Thyroid gland (tissue), 4 donors: ENCODE results near the gene MTCP1. TPM values are rescaled to one million over a fixed set of nuclear protein-coding genes. Genes with fewer than 3 reads are reported as not detected.

Source experiments
- DNase-seq, 2 donors: peaks; one replicate each; pipeline ENCODE4 v3.0.0-alpha.2; 2019
- H3K27ac ChIP-seq, 3 donors: fragments of 200-600 bp; sonication (generic); 1 replicate in 2 of 3; 2 replicates in 1 of 3; pipeline ENCODE4 v1.5.1; 2016 to 2019; ENCODE audit warnings: mild to moderate bottlenecking in 1 of 3, moderate library complexity in 1 of 3
- H3K27me3 ChIP-seq: fragments of 200-600 bp; sonication (generic); one replicate; pipeline ENCODE4 v1.5.1; 2019
- H3K36me3 ChIP-seq, 2 donors: fragments of 200-600 bp; sonication (generic); one replicate each; pipeline ENCODE4 v1.5.1; 2016 to 2019
- H3K4me1 ChIP-seq, 2 donors: fragments of 200-600 bp; sonication (generic); one replicate each; pipeline ENCODE4 v1.5.1; 2017 to 2019
- H3K4me3 ChIP-seq, 3 donors: fragments of 200-600 bp; sonication (generic); replicated peaks in 1 of 3; 1 replicate in 2 of 3; 2 replicates in 1 of 3; pipeline ENCODE4 v1.5.1; 2016; ENCODE audit warnings: mild to moderate bottlenecking in 1 of 3
- H3K9me3 ChIP-seq: fragments of 200-600 bp; sonication (generic); one replicate; pipeline ENCODE4 v1.5.1; 2017
- POLR2A ChIP-seq, 2 donors: fragments of 450-650 bp; IDR thresholded peaks; one replicate each; pipeline ENCODE4 v1.6.1; 2017; ENCODE audit warnings: antibody characterized with exemption in 2 of 2, mild to moderate bottlenecking in 2 of 2, moderate library complexity in 1 of 2
- WGBS, 2 donors: methylation state at CpG; one replicate each; pipeline ENCODE4 v1.1.5; 2017; 5-methylcytosine and 5-hydroxymethylcytosine counted together
- intact Hi-C: fragments of 100-400 bp; cut with DNase I; formaldehyde crosslinking; loops from one replicate; pipeline ENCODE4 v1.15.1; 2023
- total RNA-seq, 4 donors: library from RNA; depleted of rRNA; stranded (reverse); fragments of >200 nt; gene quantifications; one replicate each; pipeline ENCODE4 v1.2.3, GENCODE V29; 2016
- TF ChIP-seq, protein P1 (sequence below), 6 experiments: fragments of 200-600 bp in 3 of 6; fragments of 450-650 bp in 3 of 6; sonication (generic) in 3 of 6; IDR thresholded peaks; one replicate each; pipeline ENCODE4 v1.5.1; 2016 to 2019; ENCODE audit warnings: antibody characterized with exemption in 6 of 6, mild to moderate bottlenecking in 2 of 6, inconsistent platforms in 1 of 6, moderate library complexity in 1 of 6

Gene MTCP1
- total RNA-seq, 4 donors from 2014 or later = 0.78 to 4.3 (median 0.92) TPM

DNA sequence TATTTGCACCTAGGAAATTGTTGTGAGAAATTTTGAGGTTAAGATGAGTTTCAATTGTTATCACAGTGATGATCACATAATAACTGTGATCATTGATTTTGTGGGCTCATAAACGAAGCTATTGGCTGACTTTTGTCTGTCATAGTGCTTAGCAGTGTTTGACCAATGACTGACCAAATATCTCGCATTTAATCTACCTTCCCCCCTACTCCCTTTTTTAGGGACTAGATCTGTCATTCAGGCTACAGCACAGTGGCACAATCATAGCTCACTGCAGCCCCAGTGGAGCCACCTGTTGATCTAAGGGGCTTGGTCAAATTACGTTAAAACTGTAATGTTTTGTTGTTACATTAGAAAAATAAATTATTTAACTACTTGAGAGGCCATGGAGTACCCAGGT lies 42.8 kb downstream of the MTCP1 start:
- H3K9me3 ChIP-seq = no peaks in the 10 kb centered on the region
- peak overlapping the region in 2 of 3 donors; percentile 43 to 49 for H3K4me3 ChIP-seq
- DNase-seq = no peak
- H3K4me1 ChIP-seq = no peaks in the 10 kb centered on the region
- H3K27ac ChIP-seq = peak overlapping the region; percentile 84 to 95 (median 93)
- intact Hi-C loops = no loop called here
- H3K36me3 ChIP-seq = no peaks in the 10 kb centered on the region
- H3K27me3 ChIP-seq = no peaks in the 10 kb centered on the region
- WGBS, 2 donors = 23% methylated on average over 3 of the region's 3 CpGs
- TF ChIP-seq, protein P1, sequence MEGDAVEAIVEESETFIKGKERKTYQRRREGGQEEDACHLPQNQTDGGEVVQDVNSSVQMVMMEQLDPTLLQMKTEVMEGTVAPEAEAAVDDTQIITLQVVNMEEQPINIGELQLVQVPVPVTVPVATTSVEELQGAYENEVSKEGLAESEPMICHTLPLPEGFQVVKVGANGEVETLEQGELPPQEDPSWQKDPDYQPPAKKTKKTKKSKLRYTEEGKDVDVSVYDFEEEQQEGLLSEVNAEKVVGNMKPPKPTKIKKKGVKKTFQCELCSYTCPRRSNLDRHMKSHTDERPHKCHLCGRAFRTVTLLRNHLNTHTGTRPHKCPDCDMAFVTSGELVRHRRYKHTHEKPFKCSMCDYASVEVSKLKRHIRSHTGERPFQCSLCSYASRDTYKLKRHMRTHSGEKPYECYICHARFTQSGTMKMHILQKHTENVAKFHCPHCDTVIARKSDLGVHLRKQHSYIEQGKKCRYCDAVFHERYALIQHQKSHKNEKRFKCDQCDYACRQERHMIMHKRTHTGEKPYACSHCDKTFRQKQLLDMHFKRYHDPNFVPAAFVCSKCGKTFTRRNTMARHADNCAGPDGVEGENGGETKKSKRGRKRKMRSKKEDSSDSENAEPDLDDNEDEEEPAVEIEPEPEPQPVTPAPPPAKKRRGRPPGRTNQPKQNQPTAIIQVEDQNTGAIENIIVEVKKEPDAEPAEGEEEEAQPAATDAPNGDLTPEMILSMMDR (IDR thresholded peaks at IDR 0.05) = no peak
- TF ChIP-seq POLR2A (IDR thresholded peaks at IDR 0.05) = no peak

DNA sequence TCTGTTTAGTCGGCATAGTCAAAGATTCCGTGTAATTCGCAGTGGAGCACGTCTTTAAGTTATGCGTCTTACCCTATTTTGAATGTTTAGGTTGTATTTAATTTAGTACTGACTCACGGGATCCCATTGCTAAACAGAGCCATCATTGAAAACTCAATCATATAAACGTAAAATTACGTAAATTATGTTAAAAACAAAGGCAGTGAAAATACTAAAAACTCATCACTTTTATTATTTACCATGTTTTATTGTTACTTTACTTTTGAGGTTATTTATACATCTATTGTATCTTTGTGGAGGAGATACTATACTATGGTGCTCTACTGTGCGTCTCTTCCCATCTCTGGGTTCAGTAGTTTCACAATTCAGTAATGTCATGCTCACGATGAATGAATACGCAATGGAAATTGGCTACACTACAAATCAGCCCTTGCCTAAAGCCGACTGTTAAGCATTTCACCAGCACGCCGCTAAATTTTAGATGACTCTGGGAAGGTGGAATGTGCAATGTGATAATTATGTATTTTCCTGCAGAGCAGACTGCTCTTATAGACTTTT lies 43.3 kb downstream of the MTCP1 start:
- Histone ChIP-seq H3K36me3 (no peaks in the 10 kb centered on the region), H3K4me1 (no peaks in the 10 kb centered on the region), H3K27me3 (no peaks in the 10 kb centered on the region), H3K27ac (peak overlapping the region; percentile 84 to 95 (median 93)), H3K9me3 (no peaks in the 10 kb centered on the region), H3K4me3 (peak overlapping the region; percentile 15 to 49 (median 43))
- intact Hi-C loops = no loop called here
- DNase-seq = peak in 1 of 2 donors; percentile 5
- WGBS, 2 donors = 1 to 2% methylated on average over 14 of the region's 14 CpGs
- peak in 1 of 2 donors; percentile 59 for TF ChIP-seq POLR2A (IDR thresholded peaks at IDR 0.05)
- TF ChIP-seq, protein P1 (IDR thresholded peaks at IDR 0.05) = no peak

DNA sequence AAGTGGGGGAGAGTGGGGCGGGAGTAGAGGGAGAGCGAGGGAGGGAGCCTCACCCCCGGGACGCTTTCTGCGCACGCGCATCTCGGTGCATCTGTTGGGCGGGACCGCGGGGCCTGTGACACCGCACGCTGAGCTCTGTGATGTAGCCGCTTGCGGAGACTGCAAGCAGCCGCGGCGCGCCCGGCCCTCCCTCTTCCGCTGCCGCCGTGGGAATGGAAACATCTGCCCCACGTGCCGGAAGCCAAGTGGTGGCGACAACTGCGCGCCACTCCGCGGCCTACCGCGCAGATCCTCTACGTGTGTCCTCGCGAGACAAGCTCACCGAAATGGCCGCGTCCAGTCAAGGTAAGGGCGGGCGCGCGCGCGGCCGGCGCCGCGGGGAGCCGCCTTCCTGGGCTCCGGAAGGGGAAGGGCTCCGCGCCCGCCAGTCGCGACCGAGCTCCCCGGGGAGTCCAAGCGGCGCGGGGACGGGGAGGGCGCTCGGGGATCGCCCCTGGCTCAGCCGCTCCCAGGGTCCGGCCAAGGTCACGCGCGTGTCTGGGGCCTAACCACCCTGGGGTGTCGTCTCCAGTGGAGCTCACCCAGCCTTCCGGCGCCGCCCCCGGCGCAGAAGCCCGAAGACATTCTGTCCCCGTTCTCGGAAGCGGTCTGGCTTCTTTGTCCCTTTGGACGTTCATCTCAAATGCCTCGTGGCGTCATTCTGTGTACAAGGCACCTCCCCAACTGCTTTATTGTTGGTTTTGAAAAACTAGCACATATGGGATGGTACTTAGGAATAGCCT lies 44.0 kb downstream of the MTCP1 start, which contains the start of gene FUNDC2:
Gene FUNDC2, plus strand, starts transcription at position 118 of the 782 bp plus-strand sequence. Its CDS starts 95 bp downstream, at position 213.
- Histone ChIP-seq H3K9me3 (no peaks in the 10 kb centered on the region), H3K4me1 (no peaks in the 10 kb centered on the region), H3K36me3 (no peaks in the 10 kb centered on the region), H3K27me3 (no peaks in the 10 kb centered on the region), H3K4me3 (peak within 1 kb of the TSS; percentile 15 to 49 (median 43)), H3K27ac (peak within 1 kb of the TSS; percentile 84 to 95 (median 93))
- 0% methylated on average over 1 to 9 of the region's 82 CpGs for WGBS, 2 donors
- intact Hi-C loops = no loop called here
- TF ChIP-seq, protein P1 (IDR thresholded peaks at IDR 0.05) = no peak
- peak in 1 of 2 donors; percentile 83 for TF ChIP-seq POLR2A (IDR thresholded peaks at IDR 0.05)
- DNase-seq = peak; percentile 94 to 95

DNA sequence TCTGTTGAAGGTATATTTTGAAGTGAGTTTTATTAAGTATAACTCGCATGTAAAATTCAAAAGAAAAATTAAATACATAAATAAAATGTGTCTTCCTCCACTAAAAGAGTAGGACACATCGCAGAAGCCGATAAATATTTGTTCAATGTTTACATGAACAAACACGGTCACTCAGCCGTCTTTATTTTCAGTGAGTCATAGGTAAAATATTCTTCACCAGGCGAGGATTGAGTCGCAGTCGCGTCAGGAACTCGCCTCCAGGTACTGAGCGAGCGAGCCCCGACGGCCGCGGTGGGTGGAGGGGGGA lies 44.6 kb downstream of the MTCP1 start:
- no peaks in the 10 kb centered on the region for H3K36me3 ChIP-seq
- H3K4me3 ChIP-seq = peak overlapping the region in 2 of 3 donors; percentile 31 to 49
- H3K4me1 ChIP-seq = no peaks in the 10 kb centered on the region
- no peaks in the 10 kb centered on the region for H3K9me3 ChIP-seq
- DNase-seq = no peak
- TF ChIP-seq, protein P1 (IDR thresholded peaks at IDR 0.05) = no peak
- no peak for TF ChIP-seq POLR2A (IDR thresholded peaks at IDR 0.05)
- 1% methylated on average over 12 to 13 of the region's 16 CpGs for WGBS, 2 donors
- H3K27ac ChIP-seq = peak overlapping the region; percentile 84 to 95 (median 93)
- intact Hi-C loops = no loop called here
- no peaks in the 10 kb centered on the region for H3K27me3 ChIP-seq
